ENCODE measurements around the gene ZNF878. TPM values are rescaled to one million over a fixed set of nuclear protein-coding genes. Genes with fewer than 3 reads are reported as not detected.
A peak's percentile ranks its signal among the peaks of the same experiment; 100 is the strongest.
"Not testable (repeated sequence)": the region's sequence is repeated elsewhere in the genome, so short reads cannot be mapped to it uniquely, and the experiment has no call there.

Gene ZNF878
- polyA plus RNA-seq = 0.57 TPM
- long read RNA-seq, donor 1 = 0 reads
- long read RNA-seq, donor 2 = 0 reads
- long read RNA-seq, donor 3 = 0 reads
- long read RNA-seq, donor 4 = 0 reads
- long read RNA-seq, donor 5, partial matches to known transcripts = 0 of 1 reads
- long read RNA-seq, donor 5, other reads (novel, unspliced or antisense) = 0 of 1 reads
- long read RNA-seq, donor 6 = 0 reads
- long read RNA-seq, donor 7 = 0 reads
- long read RNA-seq, donor 8 = 0 reads
- long read RNA-seq, donor 9 = 0 reads
- long read RNA-seq, donor 10 = 0 reads
- long read RNA-seq, donor 11 = 0 reads

GRCh38 chr19:12052497-12053169 is at the start of gene ZNF878:
TSS of gene ZNF878 (minus strand) at chr19:12052961. CDS start at chr19:12052801, 160 bp downstream.
- no peaks in the 10 kb centered on the region for H3K9me3 ChIP-seq (ENCODE audit: control insufficient read depth, low read depth, low read length)
- WGBS (ENCODE audit: insufficient coverage, low lambda C conversion rate) = no CpG with 5 or more reads among the region's 46 CpGs
- H3K36me3 ChIP-seq (ENCODE audit: control insufficient read depth, insufficient read depth, low read length) = no peaks in the 10 kb centered on the region
- H3K4me3 ChIP-seq (ENCODE audit: low read length) = peak within 1 kb of the TSS; percentile 82
- H3K4me1 ChIP-seq (ENCODE audit: control insufficient read depth, insufficient read depth, low read length) = peaks cover 7% of the 10 kb centered on the region
- H3K27ac ChIP-seq (ENCODE audit: low read length) = peak within 1 kb of the TSS; percentile 67
- peak; percentile 78 to 90 for DNase-seq
- peaks cover 2% of the 10 kb centered on the region for H3K27me3 ChIP-seq (ENCODE audit: control insufficient read depth, insufficient read depth, low read length)

DNA sequence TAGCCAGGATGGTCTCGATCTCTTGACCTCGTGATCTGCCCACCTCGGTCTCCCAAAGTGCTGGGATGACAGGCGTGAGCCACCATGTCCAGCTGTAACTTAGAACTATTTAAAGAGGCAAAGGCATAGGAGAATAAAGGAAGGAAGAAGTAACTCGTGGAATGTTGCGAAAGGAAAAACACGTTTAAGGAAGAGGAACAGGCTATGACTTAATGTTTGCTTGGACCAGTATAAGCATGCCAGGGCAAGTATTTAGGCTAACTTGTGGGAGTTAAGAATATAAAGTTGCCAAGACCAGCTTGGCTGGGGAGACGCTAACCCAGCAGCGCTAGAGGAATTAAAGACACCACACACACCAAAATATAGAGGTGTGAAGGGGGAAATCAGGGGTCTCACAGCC is 45.3 kb upstream of the ZNF878 start:
- no peak for DNase-seq
- WGBS (ENCODE audit: insufficient coverage, low lambda C conversion rate) = no CpG with 5 or more reads among the region's 9 CpGs
- no peak overlapping the region for H3K27ac ChIP-seq (ENCODE audit: low read length)
- peaks cover 3% of the 10 kb centered on the region for H3K36me3 ChIP-seq (ENCODE audit: control insufficient read depth, insufficient read depth, low read length)
- H3K4me3 ChIP-seq (ENCODE audit: low read length) = no peak overlapping the region
- no peaks in the 10 kb centered on the region for H3K27me3 ChIP-seq (ENCODE audit: control insufficient read depth, insufficient read depth, low read length)
- H3K9me3 ChIP-seq (ENCODE audit: control insufficient read depth, low read depth, low read length) = peaks cover 4% of the 10 kb centered on the region
- H3K4me1 ChIP-seq (ENCODE audit: control insufficient read depth, insufficient read depth, low read length) = no peaks in the 10 kb centered on the region

GRCh38 chr19:12095111-12095790 is 42.5 kb upstream of the ZNF878 start:
- Histone ChIP-seq H3K4me3 (ENCODE audit: low read length) (no peak overlapping the region), H3K27ac (ENCODE audit: low read length) (no peak overlapping the region), H3K9me3 (ENCODE audit: control insufficient read depth, low read depth, low read length) (peaks cover 4% of the 10 kb centered on the region), H3K27me3 (ENCODE audit: control insufficient read depth, insufficient read depth, low read length) (no peaks in the 10 kb centered on the region), H3K36me3 (ENCODE audit: control insufficient read depth, insufficient read depth, low read length) (peaks cover 4% of the 10 kb centered on the region), H3K4me1 (ENCODE audit: control insufficient read depth, insufficient read depth, low read length) (no peaks in the 10 kb centered on the region)
- no peak for DNase-seq
- 100% methylated on average over 3 of the region's 4 CpGs for WGBS (ENCODE audit: insufficient coverage, low lambda C conversion rate)

- H3K9me3 ChIP-seq (ENCODE audit: control insufficient read depth, low read depth, low read length) = peaks cover 4% of the 10 kb centered on the region
- peaks cover 5% of the 10 kb centered on the region for H3K36me3 ChIP-seq (ENCODE audit: control insufficient read depth, insufficient read depth, low read length)
- DNase-seq = no peak
- no peaks in the 10 kb centered on the region for H3K4me1 ChIP-seq (ENCODE audit: control insufficient read depth, insufficient read depth, low read length)
- no peak overlapping the region for H3K27ac ChIP-seq (ENCODE audit: low read length)
- H3K27me3 ChIP-seq (ENCODE audit: control insufficient read depth, insufficient read depth, low read length) = no peaks in the 10 kb centered on the region
- WGBS (ENCODE audit: insufficient coverage, low lambda C conversion rate) = no CpG with 5 or more reads among the region's 3 CpGs
- no peak overlapping the region for H3K4me3 ChIP-seq (ENCODE audit: low read length)
Measured at GRCh38 chr19:12093777-12094176, 41.0 kb upstream of the ZNF878 start.

GRCh38 chr19:12092956-12093355 is 40.2 kb upstream of the ZNF878 start:
- H3K4me1 ChIP-seq (ENCODE audit: control insufficient read depth, insufficient read depth, low read length) = no peaks in the 10 kb centered on the region
- H3K9me3 ChIP-seq (ENCODE audit: control insufficient read depth, low read depth, low read length) = peaks cover 2% of the 10 kb centered on the region
- no peak for DNase-seq
- no peaks in the 10 kb centered on the region for H3K27me3 ChIP-seq (ENCODE audit: control insufficient read depth, insufficient read depth, low read length)
- 50% methylated on average over 2 of the region's 10 CpGs for WGBS (ENCODE audit: insufficient coverage, low lambda C conversion rate)
- peak overlapping the region; percentile 82 for H3K27ac ChIP-seq (ENCODE audit: low read length)
- H3K36me3 ChIP-seq (ENCODE audit: control insufficient read depth, insufficient read depth, low read length) = peaks cover 5% of the 10 kb centered on the region
- peak overlapping the region; percentile 80 for H3K4me3 ChIP-seq (ENCODE audit: low read length)

GRCh38 chr19:12092065-12092867 is 39.5 kb upstream of the ZNF878 start:
- H3K27ac ChIP-seq (ENCODE audit: low read length) = peak overlapping the region; percentile 82
- WGBS (ENCODE audit: insufficient coverage, low lambda C conversion rate) = 0% methylated on average over 1 of the region's 53 CpGs
- peaks cover 5% of the 10 kb centered on the region for H3K36me3 ChIP-seq (ENCODE audit: control insufficient read depth, insufficient read depth, low read length)
- H3K27me3 ChIP-seq (ENCODE audit: control insufficient read depth, insufficient read depth, low read length) = no peaks in the 10 kb centered on the region
- H3K4me3 ChIP-seq (ENCODE audit: low read length) = peak overlapping the region; percentile 80
- H3K4me1 ChIP-seq (ENCODE audit: control insufficient read depth, insufficient read depth, low read length) = no peaks in the 10 kb centered on the region
- peaks cover 3% of the 10 kb centered on the region for H3K9me3 ChIP-seq (ENCODE audit: control insufficient read depth, low read depth, low read length)
- DNase-seq = peak; percentile 77 to 93

GRCh38 chr19:12090807-12091206 is 38.0 kb upstream of the ZNF878 start:
- H3K9me3 ChIP-seq (ENCODE audit: control insufficient read depth, low read depth, low read length) = peaks cover 10% of the 10 kb centered on the region
- WGBS (ENCODE audit: insufficient coverage, low lambda C conversion rate) = no CpG with 5 or more reads among the region's 5 CpGs
- H3K4me3 ChIP-seq (ENCODE audit: low read length) = no peak overlapping the region
- no peaks in the 10 kb centered on the region for H3K27me3 ChIP-seq (ENCODE audit: control insufficient read depth, insufficient read depth, low read length)
- no peaks in the 10 kb centered on the region for H3K4me1 ChIP-seq (ENCODE audit: control insufficient read depth, insufficient read depth, low read length)
- peaks cover 5% of the 10 kb centered on the region for H3K36me3 ChIP-seq (ENCODE audit: control insufficient read depth, insufficient read depth, low read length)
- peak; percentile 42 to 51 for DNase-seq
- H3K27ac ChIP-seq (ENCODE audit: low read length) = no peak overlapping the region

DNA sequence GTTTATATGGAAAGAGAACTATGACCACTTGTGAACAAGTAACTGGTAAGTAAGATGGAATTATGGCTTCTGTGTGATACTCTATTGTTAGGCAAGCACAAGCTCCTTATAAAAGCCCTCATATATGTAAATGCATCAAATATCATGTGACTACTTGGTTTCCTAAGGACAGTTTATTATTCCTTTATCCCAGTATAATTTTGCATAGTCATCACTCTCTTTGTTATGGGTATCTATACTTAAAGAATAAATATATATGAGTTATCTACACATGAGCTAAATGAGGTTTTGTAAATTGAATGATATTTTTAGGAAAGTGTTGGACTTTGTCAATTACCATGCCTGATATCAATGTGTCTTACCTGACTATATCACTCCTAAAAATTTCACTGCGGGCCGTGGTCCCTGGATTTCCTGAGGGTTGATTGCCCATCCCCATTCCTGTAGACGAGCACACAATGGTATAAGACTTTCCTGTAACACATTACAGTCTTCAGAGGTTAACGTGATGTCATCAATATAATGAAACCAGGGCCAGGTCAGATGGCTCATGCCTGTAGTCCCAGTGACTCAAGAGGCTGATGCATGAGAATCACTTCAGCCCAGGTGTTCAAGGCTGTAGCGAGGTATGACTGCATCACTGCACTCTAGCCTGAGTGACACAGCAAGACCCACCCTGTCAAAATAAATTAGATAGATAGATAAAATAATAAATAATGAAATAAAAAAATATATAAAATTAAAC is 32.5 kb upstream of the ZNF878 start:
- H3K4me3 ChIP-seq (ENCODE audit: low read length) = no peak overlapping the region

GRCh38 chr19:12083336-12083735 is 30.6 kb upstream of the ZNF878 start:
- not testable (repeated sequence) for DNase-seq; H3K27me3 ChIP-seq (ENCODE audit: control insufficient read depth, insufficient read depth, low read length); H3K36me3 ChIP-seq (ENCODE audit: control insufficient read depth, insufficient read depth, low read length); H3K4me3 ChIP-seq (ENCODE audit: low read length); H3K27ac ChIP-seq (ENCODE audit: low read length); H3K4me1 ChIP-seq (ENCODE audit: control insufficient read depth, insufficient read depth, low read length)
- peaks cover 61% of the 10 kb centered on the region for H3K9me3 ChIP-seq (ENCODE audit: control insufficient read depth, low read depth, low read length)
- no CpG with 5 or more reads among the region's 6 CpGs for whole genome bisulfite sequencing (ENCODE audit: insufficient coverage, low lambda C conversion rate)

More for the DNA sequence above, 32.5 kb upstream of the ZNF878 start:
- no peak overlapping the region for H3K27ac ChIP-seq (ENCODE audit: low read length)
- H3K4me1 ChIP-seq (ENCODE audit: control insufficient read depth, insufficient read depth, low read length) = no peaks in the 10 kb centered on the region
- whole genome bisulfite sequencing (ENCODE audit: insufficient coverage, low lambda C conversion rate) = 100% methylated on average over 1 of the region's 5 CpGs
- peaks cover 45% of the 10 kb centered on the region for H3K9me3 ChIP-seq (ENCODE audit: control insufficient read depth, low read depth, low read length)
- H3K27me3 ChIP-seq (ENCODE audit: control insufficient read depth, insufficient read depth, low read length) = no peaks in the 10 kb centered on the region
- H3K36me3 ChIP-seq (ENCODE audit: control insufficient read depth, insufficient read depth, low read length) = peaks cover 5% of the 10 kb centered on the region
- no peak for DNase-seq

Data from large intestine (tissue), 12 donors.